OCI-LY1 (cell line): ENCODE measurements around the gene OR4D2.

Experiments
- H2AFZ ChIP-seq: fragments of 200-600 bp; sonication (generic), shearing (Covaris generic); 2 replicates; pipeline ENCODE4 v1.6.0; 2014; ENCODE audit warnings: antibody characterized with exemption, mild to moderate bottlenecking, low read length
- H3F3A ChIP-seq: fragments of 200-600 bp; sonication (generic), shearing (Covaris generic); 2 replicates; pipeline ENCODE4 v1.6.0; 2014; ENCODE audit warnings: mild to moderate bottlenecking, antibody characterized with exemption, low read length, moderate library complexity; ENCODE audit not compliant: insufficient read depth
- H3K27ac ChIP-seq: fragments of 200-600 bp; sonication (generic); 2 replicates; pipeline ENCODE4 v1.5.1; 2014; ENCODE audit warnings: low read length, mixed run types, mild to moderate bottlenecking, low read depth; ENCODE audit not compliant: poor library complexity, severe bottlenecking
- H3K27me3 ChIP-seq: fragments of 200-600 bp; sonication (generic); 2 replicates; pipeline ENCODE4 v1.6.0; 2014; ENCODE audit warnings: antibody characterized with exemption, mild to moderate bottlenecking, low read length, moderate library complexity; ENCODE audit not compliant: insufficient read depth
- H3K36me3 ChIP-seq: fragments of 200-600 bp; sonication (generic); 2 replicates; pipeline ENCODE4 v1.6.1; 2014; ENCODE audit warnings: mild to moderate bottlenecking, antibody characterized with exemption, low read length, moderate library complexity, mixed read lengths; ENCODE audit not compliant: insufficient read depth
- H3K4me1 ChIP-seq: fragments of 200-600 bp; sonication (generic); 2 replicates; pipeline ENCODE4 v1.5.1; 2014; ENCODE audit warnings: mild to moderate bottlenecking, low read length, moderate library complexity; ENCODE audit not compliant: insufficient read depth, severe bottlenecking
- H3K4me2 ChIP-seq: fragments of 200-600 bp; sonication (generic), shearing (Covaris generic); 2 replicates; pipeline ENCODE4 v1.6.1; 2014; ENCODE audit warnings: low read length
- H3K4me3 ChIP-seq: fragments of 200-600 bp; sonication (generic); 2 replicates; pipeline ENCODE4 v1.5.1; 2014; ENCODE audit warnings: low read length, low read depth, mild to moderate bottlenecking, mixed read lengths; ENCODE audit not compliant: poor library complexity, severe bottlenecking
- H3K79me2 ChIP-seq: fragments of 200-600 bp; shearing (Covaris generic); 2 replicates; pipeline ENCODE4 v1.6.1; 2016; ENCODE audit warnings: mixed run types, low read length, mixed read lengths; ENCODE audit not compliant: insufficient read depth
- H3K9ac ChIP-seq: fragments of 200-600 bp; sonication (generic), shearing (Covaris generic); 2 replicates; pipeline ENCODE4 v1.6.1; 2014; ENCODE audit warnings: mild to moderate bottlenecking, low read length, mixed read lengths
- H3K9me2 ChIP-seq: fragments of 200-600 bp; sonication (generic), shearing (Covaris generic); 2 replicates; pipeline ENCODE4 v1.6.1; 2014; ENCODE audit warnings: low read depth, mild to moderate bottlenecking, low read length, mixed read lengths
- H3K9me3 ChIP-seq: fragments of 200-600 bp; shearing (Covaris generic); 2 replicates; pipeline ENCODE4 v1.6.1; 2014; ENCODE audit warnings: low read length, mixed read lengths
- H4K20me1 ChIP-seq: fragments of 200-600 bp; sonication (generic), shearing (Covaris generic); 2 replicates; pipeline ENCODE4 v1.6.0; 2016; ENCODE audit warnings: mild to moderate bottlenecking, low read length; ENCODE audit not compliant: insufficient read depth
- CTCF ChIP-seq: fragments of 200-600 bp; sonication (generic), shearing (Covaris generic); IDR thresholded peaks from 2 replicates; pipeline ENCODE4 v1.5.1; 2017; ENCODE audit warnings: mild to moderate bottlenecking, antibody characterized with exemption, low read length, moderate library complexity, mixed read lengths
- EZH2 ChIP-seq: fragments of 200-600 bp; sonication (generic), shearing (Covaris generic); IDR thresholded peaks from 2 replicates; pipeline ENCODE4 v1.8.0; 2017; ENCODE audit warnings: borderline replicate concordance, mixed run types, mild to moderate bottlenecking, antibody characterized with exemption, low read length, moderate library complexity, mixed read lengths

The OR4D2 gene

DNA sequence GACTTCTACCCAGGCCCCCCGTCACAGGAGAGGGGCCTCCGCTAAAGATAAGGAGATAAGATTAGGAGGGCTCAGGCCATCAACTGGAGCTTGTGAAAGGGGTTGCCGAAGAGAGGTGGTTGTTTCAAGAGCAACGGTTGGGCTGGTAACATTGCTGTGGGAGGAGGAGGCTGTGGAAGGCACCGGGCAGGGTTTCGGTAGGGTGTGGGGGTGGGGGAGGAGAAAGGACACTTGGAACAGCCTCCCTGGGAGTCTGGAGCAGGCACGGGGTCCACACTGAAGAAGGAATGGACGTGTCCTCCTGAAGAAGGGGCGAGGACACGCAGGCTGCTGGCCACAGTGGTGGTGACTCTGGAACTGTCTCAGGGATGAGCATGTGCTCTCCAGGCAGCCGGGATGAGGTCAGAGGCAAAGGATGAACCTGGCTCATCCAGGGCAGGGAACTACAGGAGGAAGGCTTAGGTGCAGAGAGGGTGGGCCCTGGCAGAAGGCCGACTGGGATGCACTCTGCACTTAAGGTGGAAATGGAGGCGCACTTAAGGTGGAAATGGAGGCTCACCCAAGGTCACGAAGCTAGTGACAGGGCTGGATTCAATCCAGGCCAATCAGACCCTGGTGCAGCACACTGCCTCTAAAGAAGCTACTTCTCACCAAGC, 24.6 kb downstream of the OR4D2 start:
- Histone ChIP-seq H3K79me2 (no peaks in the 10 kb centered on the region), H2AFZ (no peak overlapping the region), H3K27ac (no peak overlapping the region), H3K4me3 (no peak overlapping the region), H3K9ac (no peak overlapping the region), H3K9me2 (no peaks in the 10 kb centered on the region), H3K36me3 (no peaks in the 10 kb centered on the region), H4K20me1 (no peaks in the 10 kb centered on the region), H3K27me3 (peaks cover 6% of the 10 kb centered on the region; the same call in 1 of the 2 replicates), H3K4me1 (no peaks in the 10 kb centered on the region), H3K9me3 (no peaks in the 10 kb centered on the region), H3K4me2 (no peak overlapping the region), H3F3A (no peaks in the 10 kb centered on the region)
- TF ChIP-seq CTCF (no peak), EZH2 (no peak)

GRCh38 chr17:58192612-58193011, 25.8 kb downstream of the OR4D2 start, which contains the start of gene EPX:
EPX (plus strand) TSS chr17:58192726; CDS start chr17:58192847, 121 bp downstream.
- TF ChIP-seq EZH2, result no peak
- TF ChIP-seq CTCF, result no peak
- peaks cover 10% of the 10 kb centered on the region; the same call in 1 of the 2 replicates for H3K27me3 ChIP-seq
- no peak within 1 kb of the TSS for H3K27ac ChIP-seq
- no peaks in the 10 kb centered on the region for H3K4me1 ChIP-seq
- no peak within 1 kb of the TSS for H3K4me2 ChIP-seq
- no peaks in the 10 kb centered on the region for H3K79me2 ChIP-seq
- H3K9me2 ChIP-seq, result no peaks in the 10 kb centered on the region
- H3K4me3 ChIP-seq, result no peak within 1 kb of the TSS
- no peaks in the 10 kb centered on the region for H3K36me3 ChIP-seq
- no peaks in the 10 kb centered on the region for H3K9me3 ChIP-seq
- H2AFZ ChIP-seq, result no peak within 1 kb of the TSS
- H4K20me1 ChIP-seq, result no peaks in the 10 kb centered on the region
- H3K9ac ChIP-seq, result no peak within 1 kb of the TSS
- H3F3A ChIP-seq, result no peaks in the 10 kb centered on the region

DNA sequence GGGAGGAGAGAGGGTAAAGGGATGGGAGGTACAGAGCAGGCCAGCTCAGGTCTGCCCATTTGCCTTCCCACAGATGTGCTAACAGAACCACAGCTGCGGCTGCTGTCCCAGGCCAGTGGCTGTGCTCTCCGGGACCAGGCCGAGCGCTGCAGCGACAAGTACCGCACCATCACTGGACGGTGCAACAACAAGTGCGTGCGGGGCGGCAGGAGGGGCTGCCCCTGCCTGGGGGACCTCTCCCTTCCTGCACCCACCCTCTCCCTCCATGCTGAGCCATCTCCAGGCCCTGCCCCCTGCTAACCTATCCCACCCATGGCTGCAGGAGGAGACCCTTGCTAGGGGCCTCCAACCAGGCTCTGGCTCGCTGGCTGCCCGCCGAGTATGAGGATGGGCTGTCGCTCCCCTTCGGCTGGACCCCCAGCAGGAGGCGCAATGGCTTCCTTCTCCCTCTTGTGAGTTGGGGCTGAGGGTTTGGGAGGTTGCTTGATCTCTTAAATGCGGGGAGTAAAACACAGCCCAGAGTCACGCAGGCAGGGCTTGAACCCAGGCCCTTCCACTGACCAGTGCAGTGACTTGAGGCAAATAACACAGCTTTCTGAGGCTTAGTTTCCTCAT, 27.0 kb downstream of the OR4D2 start:
- peak; percentile 30; the same call in 1 of the 2 replicates for TF ChIP-seq CTCF
- TF ChIP-seq EZH2, result no peak
- H3K9me3 ChIP-seq, result no peaks in the 10 kb centered on the region
- no peaks in the 10 kb centered on the region for H3K9me2 ChIP-seq
- no peaks in the 10 kb centered on the region for H3F3A ChIP-seq
- H3K9ac ChIP-seq, result no peak overlapping the region
- H3K79me2 ChIP-seq, result no peaks in the 10 kb centered on the region
- no peaks in the 10 kb centered on the region for H3K4me1 ChIP-seq
- H3K36me3 ChIP-seq, result no peaks in the 10 kb centered on the region
- no peaks in the 10 kb centered on the region for H4K20me1 ChIP-seq
- no peak overlapping the region for H3K27ac ChIP-seq
- H3K27me3 ChIP-seq, result peaks cover 10% of the 10 kb centered on the region
- H3K4me3 ChIP-seq, result no peak overlapping the region
- H2AFZ ChIP-seq, result no peak overlapping the region
- no peak overlapping the region for H3K4me2 ChIP-seq
